ENCODE measurements around the gene CAND1.
"Not testable (repeated sequence)": the region's sequence is repeated elsewhere in the genome, so short reads cannot be mapped to it uniquely, and the experiment has no call there.

DNA sequence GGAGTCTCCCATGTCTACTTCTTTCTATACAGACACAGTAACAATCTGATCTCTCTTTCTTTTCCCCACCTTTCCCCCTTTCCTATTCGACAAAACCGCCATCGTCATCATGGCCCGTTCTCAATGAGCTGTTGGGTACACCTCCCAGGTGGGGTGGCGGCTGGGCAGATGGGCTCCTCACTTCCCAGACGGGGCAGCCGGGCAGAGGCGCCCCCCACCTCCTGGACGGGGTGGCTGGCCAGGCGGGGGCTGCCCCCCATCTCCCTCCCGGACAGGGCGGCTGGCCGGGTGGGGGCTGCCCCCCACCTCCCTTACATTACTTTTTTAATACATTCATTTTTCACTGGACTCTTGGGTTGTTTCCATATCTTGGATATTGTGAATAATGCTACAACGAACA is 71.9 kb downstream of the CAND1 start:
- TF ChIP-seq, protein P1, sequence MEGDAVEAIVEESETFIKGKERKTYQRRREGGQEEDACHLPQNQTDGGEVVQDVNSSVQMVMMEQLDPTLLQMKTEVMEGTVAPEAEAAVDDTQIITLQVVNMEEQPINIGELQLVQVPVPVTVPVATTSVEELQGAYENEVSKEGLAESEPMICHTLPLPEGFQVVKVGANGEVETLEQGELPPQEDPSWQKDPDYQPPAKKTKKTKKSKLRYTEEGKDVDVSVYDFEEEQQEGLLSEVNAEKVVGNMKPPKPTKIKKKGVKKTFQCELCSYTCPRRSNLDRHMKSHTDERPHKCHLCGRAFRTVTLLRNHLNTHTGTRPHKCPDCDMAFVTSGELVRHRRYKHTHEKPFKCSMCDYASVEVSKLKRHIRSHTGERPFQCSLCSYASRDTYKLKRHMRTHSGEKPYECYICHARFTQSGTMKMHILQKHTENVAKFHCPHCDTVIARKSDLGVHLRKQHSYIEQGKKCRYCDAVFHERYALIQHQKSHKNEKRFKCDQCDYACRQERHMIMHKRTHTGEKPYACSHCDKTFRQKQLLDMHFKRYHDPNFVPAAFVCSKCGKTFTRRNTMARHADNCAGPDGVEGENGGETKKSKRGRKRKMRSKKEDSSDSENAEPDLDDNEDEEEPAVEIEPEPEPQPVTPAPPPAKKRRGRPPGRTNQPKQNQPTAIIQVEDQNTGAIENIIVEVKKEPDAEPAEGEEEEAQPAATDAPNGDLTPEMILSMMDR (IDR thresholded peaks at IDR 0.05), result not testable (repeated sequence)
- TF ChIP-seq SIN3A (IDR thresholded peaks at IDR 0.05; ENCODE audit: borderline replicate concordance, insufficient read depth, low read depth, low read length); POLR2AphosphoS5 (IDR thresholded peaks at IDR 0.05; ENCODE audit: low read depth, low read length); TCF7L2 (IDR thresholded peaks at IDR 0.05; ENCODE audit: low read depth, low read length): not testable (repeated sequence)
- TF ChIP-seq, protein P2, sequence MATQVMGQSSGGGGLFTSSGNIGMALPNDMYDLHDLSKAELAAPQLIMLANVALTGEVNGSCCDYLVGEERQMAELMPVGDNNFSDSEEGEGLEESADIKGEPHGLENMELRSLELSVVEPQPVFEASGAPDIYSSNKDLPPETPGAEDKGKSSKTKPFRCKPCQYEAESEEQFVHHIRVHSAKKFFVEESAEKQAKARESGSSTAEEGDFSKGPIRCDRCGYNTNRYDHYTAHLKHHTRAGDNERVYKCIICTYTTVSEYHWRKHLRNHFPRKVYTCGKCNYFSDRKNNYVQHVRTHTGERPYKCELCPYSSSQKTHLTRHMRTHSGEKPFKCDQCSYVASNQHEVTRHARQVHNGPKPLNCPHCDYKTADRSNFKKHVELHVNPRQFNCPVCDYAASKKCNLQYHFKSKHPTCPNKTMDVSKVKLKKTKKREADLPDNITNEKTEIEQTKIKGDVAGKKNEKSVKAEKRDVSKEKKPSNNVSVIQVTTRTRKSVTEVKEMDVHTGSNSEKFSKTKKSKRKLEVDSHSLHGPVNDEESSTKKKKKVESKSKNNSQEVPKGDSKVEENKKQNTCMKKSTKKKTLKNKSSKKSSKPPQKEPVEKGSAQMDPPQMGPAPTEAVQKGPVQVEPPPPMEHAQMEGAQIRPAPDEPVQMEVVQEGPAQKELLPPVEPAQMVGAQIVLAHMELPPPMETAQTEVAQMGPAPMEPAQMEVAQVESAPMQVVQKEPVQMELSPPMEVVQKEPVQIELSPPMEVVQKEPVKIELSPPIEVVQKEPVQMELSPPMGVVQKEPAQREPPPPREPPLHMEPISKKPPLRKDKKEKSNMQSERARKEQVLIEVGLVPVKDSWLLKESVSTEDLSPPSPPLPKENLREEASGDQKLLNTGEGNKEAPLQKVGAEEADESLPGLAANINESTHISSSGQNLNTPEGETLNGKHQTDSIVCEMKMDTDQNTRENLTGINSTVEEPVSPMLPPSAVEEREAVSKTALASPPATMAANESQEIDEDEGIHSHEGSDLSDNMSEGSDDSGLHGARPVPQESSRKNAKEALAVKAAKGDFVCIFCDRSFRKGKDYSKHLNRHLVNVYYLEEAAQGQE (IDR thresholded peaks at IDR 0.05; ENCODE audit: insufficient read depth in 1 of 2, low read depth in 2 of 2, low read length in 1 of 2), result not testable (repeated sequence)
